ENCODE measurements around the gene FBXL2.

DNA sequence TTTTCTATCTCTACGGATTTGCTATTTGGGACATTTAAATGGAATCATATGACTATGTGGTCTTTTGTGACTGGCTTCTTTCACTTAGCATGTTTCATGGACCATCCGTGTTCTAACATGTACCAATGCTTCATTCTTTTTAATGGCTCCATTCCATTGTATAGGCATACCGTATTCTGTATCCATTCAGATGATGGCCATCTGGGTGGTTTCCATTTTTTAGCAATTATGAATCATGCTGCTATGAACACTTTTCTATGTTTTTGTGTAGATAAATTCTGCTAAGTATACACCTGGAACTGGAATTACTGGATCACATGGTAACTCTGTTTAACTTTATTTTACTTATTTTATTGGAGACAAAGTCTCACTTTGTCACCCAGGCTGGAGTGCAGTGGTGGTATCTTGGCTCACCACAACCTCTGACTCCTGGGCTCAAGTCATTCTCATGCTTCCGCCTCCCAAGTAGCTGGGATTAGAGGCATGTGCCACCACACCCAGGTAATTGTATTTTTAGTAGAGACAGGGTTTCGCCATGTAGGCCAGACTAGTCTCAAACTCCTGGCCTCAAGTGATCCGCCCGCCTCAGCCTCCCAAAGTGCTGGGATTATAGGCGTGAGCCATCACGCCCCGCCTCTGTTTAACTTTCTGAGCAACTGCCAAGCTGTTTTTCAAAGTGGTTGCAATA lies 149.5 kb downstream of the FBXL2 start:
- TF ChIP-seq, protein P1, sequence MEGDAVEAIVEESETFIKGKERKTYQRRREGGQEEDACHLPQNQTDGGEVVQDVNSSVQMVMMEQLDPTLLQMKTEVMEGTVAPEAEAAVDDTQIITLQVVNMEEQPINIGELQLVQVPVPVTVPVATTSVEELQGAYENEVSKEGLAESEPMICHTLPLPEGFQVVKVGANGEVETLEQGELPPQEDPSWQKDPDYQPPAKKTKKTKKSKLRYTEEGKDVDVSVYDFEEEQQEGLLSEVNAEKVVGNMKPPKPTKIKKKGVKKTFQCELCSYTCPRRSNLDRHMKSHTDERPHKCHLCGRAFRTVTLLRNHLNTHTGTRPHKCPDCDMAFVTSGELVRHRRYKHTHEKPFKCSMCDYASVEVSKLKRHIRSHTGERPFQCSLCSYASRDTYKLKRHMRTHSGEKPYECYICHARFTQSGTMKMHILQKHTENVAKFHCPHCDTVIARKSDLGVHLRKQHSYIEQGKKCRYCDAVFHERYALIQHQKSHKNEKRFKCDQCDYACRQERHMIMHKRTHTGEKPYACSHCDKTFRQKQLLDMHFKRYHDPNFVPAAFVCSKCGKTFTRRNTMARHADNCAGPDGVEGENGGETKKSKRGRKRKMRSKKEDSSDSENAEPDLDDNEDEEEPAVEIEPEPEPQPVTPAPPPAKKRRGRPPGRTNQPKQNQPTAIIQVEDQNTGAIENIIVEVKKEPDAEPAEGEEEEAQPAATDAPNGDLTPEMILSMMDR (IDR thresholded peaks at IDR 0.05), result no peak
- no peak for TF ChIP-seq POLR2A (IDR thresholded peaks at IDR 0.05)

Data from breast epithelium (tissue), 3 donors.